ENCODE data around the gene CARD14.

The CARD14 gene

DNA sequence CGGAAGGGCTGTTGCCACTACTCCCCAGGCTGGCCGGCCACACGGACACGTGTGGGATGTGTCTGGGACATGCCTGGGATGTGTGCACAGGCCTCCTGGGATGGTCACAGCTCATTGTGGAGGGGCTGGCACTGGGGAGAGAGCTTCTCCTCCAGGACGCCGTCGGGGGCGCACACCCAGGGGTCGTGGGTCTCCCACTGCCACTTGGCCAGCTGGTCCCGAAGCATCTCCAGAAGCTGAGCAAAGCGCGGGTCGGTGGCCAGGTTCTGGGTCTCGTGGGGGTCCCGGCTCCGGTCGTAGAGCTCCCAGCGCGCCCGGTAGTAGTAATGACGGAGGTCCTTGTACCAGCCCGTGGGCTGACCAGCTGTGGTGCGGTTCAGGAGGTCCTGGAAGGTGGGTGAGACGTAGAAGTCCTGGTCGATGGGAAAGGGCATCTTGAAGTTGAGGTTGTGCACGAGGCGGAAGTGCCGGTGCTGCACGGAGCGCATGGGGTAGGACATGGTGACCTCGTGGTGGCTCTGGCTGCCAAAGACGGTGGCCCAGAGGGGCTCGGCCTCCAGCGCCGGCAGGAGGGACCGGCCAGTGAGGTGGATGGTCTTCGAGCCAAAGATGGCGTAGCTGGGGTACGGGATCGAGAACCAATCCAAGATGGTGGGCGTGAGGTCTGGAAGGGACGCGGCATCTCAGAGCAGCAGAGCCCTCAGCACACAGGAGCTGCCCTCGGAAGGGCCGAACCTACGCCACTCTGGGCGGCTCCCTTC lies 40.7 kb downstream of the CARD14 start:
- DNase-seq (ENCODE audit: low read depth in 2 of 2) = no peak

GRCh38 chr17:80212109-80212508 lies 42.3 kb downstream of the CARD14 start:
- DNase-seq (ENCODE audit: low read depth in 2 of 2) = no peak

GRCh38 chr17:80212511-80212910 lies 42.7 kb downstream of the CARD14 start:
- DNase-seq (ENCODE audit: low read depth in 2 of 2) = no peak

GRCh38 chr17:80212962-80213642 lies 43.3 kb downstream of the CARD14 start:
- no peak for DNase-seq (ENCODE audit: low read depth in 2 of 2)

- DNase-seq (ENCODE audit: low read depth in 2 of 2) = no peak
These were observed 43.8 kb downstream of the CARD14 start for GRCh38 chr17:80213643-80213975.

DNA sequence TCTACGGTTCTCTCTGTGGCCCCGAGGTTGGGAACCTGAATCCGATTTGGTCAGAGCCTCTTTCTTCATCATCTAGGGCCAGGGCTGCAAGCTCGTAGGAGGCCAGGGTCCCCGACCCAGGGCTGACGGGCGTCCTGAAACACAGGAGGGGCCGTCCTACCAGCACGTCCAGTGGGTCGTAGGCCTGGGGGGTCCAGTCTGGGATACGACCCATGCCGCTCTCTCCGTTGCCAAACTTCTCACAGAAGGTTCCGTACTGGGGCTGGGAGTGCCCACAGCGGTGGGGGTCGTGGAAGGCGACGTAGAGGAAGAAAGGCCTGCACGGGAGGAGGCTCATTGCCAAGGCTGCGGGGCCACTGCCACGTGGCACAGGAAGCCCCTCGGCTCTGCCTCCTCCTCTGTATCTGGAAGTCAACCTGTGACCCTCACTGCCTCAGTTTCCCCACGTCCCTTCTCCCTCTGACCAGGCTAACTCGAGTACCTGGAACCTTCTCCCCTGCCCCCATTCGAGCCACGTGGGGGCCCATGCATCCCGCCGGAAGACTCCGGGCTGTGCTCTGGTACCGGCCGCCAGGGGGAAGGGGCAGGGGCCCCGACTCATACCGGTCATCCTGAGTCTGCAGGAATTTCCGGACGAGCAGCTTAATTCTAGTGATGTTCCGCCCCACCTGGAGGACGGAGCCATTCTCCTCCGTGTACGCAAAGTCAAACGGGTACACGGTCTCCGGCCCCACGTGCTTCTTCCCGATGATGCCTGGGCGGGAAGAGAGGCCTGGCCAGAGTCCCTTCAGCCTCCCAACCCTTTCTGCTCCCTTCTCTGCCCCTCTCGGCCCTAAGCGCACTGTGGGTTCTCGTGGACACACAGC lies 44.4 kb downstream of the CARD14 start:
- DNase-seq (ENCODE audit: low read depth in 2 of 2) = no peak

- DNase-seq (ENCODE audit: low read depth in 2 of 2) = no peak
These were observed 45.0 kb downstream of the CARD14 start for GRCh38 chr17:80214878-80215210.

GRCh38 chr17:80216473-80217456 lies 46.9 kb downstream of the CARD14 start:
- DNase-seq (ENCODE audit: low read depth in 2 of 2) = no peak

- DNase-seq (ENCODE audit: low read depth in 2 of 2) = no peak
These were observed 48.0 kb downstream of the CARD14 start for GRCh38 chr17:80217703-80218362.

GRCh38 chr17:80218391-80218790 lies 48.6 kb downstream of the CARD14 start:
- no peak for DNase-seq (ENCODE audit: low read depth in 2 of 2)

DNA sequence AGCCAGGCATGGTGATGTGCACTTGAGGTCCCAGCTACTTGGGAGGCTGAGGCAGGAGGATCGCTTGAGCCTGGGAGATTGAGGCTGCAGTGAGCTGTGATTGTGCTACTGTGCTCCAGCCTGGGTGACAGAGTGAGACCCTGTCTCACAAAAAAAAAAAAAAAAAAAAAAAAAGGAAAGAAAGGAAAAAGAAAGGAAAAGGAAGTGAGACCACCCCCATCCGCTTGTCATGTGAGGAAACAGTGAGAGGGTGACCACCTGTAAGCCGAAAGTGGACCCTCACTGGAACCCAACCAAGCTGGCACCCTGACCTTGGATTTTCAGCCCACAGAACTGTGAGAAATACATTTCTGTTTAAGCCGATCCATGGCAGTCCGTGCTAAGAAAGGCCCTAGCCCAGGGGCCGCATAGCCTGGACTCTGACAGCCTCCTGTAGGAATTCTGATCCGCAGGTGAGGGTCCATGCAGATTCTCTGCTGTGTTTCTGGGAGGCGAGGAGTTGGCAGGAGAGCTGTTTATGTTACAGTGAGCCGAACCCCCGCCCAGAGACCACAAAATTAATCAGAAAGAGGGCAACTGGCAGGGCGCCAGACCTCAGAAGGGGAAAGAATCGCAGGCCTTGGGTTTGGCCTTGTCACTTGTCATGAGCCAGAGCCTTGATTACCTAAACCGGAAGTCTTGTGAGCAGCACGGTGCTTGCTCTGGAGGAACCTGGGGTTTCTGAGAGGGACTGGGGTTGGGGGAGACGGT lies 49.4 kb downstream of the CARD14 start:
- peak; percentile 83 to 86 for DNase-seq (ENCODE audit: low read depth in 2 of 2)

DNA sequence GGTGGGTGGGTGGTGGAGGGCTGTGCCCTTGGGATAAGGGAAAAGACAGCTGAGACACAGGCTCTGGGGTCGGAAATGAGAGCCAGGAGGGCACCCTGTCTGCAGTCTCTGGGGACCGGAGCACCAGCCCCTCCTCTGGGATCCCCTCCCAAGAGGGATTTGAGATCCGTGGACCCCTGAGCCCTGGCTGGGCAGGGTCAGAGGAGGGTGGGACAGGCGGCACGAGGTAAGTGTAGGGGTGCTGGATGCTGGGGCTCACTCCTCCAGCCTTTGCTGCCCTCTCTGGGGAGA lies 49.9 kb downstream of the CARD14 start:
- no peak for DNase-seq (ENCODE audit: low read depth in 2 of 2)

DNA sequence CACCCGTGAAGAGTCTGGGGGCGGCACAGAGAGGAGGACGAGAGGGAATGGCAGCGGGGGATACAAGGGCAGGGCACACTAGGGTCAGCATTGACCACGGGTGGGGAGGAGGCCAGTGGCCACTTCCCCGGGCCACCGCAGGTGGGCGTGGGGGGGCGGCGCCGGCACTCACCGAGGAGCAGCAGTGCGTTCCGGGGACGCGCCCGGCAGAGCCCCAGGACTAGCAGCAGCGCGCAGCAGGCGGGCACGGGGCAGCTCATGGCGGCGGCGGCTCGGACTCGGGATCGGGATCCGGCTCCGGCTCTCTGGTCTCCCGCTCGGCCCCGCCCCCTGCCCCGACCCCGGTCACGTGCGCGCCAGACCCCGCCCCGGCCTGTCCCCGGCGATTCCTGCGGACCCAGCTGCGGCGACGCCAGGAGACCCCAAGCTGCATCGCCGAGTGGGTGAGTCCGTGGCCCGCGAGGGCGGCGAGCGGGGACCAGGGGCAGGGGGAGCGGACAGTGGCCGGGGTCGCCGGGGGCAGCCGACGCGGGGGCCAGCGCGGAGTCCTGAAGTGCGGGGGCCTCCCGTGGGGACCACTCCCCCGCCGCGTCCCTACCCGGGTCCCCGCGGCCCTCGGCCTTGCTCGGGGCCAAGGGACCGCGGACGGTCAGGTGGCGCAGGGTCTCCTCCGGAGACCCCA lies 50.4 kb downstream of the CARD14 start, which contains the start of the genes SGSH and SLC26A11:
Gene SGSH, minus strand, starts transcription at position 280 of the 682 bp plus-strand sequence. Its CDS starts 20 bp downstream, at position 260.
Gene SLC26A11, plus strand, starts transcription at position 374 of the 682 bp plus-strand sequence. CDS start 1,134 bp downstream, outside the sequence.
- peak in 1 of 2 donors; percentile 43 for DNase-seq (ENCODE audit: low read depth in 2 of 2)

DNA sequence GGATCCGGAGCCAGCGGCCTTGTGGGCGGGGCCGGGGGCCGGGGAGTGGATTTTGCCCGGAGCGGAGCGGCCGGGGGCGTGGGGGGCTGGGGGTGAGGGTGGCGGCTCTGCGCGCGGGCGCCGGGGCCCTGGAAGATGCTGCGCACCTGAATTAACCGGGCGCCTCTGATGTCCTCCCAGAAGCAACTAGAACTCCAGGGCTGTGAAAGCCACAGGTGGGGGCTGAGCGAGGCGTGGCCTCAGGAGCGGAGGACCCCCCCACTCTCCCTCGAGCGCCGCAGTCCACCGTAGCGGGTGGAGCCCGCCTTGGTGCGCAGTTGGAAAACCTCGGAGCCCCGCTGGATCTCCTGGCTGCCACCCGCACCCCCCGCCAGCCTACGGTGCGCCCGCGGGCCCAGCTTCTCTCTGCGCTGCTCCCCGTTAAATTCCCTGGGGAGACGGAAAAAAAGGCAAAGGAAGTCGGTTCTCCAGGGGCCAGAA lies 50.9 kb downstream of the CARD14 start:
- DNase-seq (ENCODE audit: low read depth in 2 of 2) = no peak

DNA sequence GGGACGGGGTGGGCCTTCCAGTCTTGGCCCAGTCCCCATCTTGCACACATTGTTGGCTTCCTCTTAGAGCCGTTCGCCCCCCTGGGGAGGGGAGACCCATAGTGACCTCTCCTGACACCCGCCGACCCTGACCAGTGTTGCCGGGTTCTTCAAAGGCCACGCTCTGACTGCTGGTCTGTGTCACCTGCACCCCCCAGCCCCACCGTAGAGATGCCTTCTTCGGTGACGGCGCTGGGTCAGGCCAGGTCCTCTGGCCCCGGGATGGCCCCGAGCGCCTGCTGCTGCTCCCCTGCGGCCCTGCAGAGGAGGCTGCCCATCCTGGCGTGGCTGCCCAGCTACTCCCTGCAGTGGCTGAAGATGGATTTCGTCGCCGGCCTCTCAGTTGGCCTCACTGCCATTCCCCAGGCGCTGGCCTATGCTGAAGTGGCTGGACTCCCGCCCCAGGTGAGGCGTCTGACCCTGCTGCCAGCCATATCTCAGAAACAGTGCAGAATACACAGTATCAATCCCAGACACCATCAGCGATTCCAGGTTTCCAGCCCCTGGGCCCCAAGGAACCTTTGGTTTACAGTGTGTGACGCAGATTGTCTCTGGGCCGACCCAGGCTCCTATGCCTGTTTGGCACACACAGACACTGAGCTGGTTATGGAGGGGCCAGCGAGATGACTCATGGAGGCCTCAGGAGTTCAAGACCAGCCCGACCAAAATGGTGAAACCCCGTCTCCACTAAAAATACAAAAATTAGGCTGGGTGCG lies 51.7 kb downstream of the CARD14 start:
- DNase-seq (ENCODE audit: low read depth in 2 of 2) = no peak

GRCh38 chr17:80222376-80223141 lies 52.7 kb downstream of the CARD14 start:
- no peak for DNase-seq (ENCODE audit: low read depth in 2 of 2)

GRCh38 chr17:80223142-80223815 lies 53.4 kb downstream of the CARD14 start:
- no peak for DNase-seq (ENCODE audit: low read depth in 2 of 2)
